CD4-positive, alpha-beta T cell treated with Interleukin-21 for 1 hour (primary cell): ENCODE data around the gene FXYD5.
"Not testable (repeated sequence)": the region's sequence is repeated elsewhere in the genome, so short reads cannot be mapped to it uniquely, and the experiment has no call there.

Experiments used
- DNase-seq: peaks from one replicate; pipeline ENCODE4 v3.0.0-alpha.2; 2020

FXYD5 gene

GRCh38 chr19:35181387-35181786 is 26.9 kb downstream of the FXYD5 start:
- DNase-seq = no peak

GRCh38 chr19:35184267-35184666 is 29.7 kb downstream of the FXYD5 start:
- no peak for DNase-seq

- DNase-seq = no peak
These were observed 30.3 kb downstream of the FXYD5 start for GRCh38 chr19:35184884-35185283.

- DNase-seq = no peak
These were observed 39.8 kb downstream of the FXYD5 start for GRCh38 chr19:35194012-35194984.

GRCh38 chr19:35195830-35196229 is 41.3 kb downstream of the FXYD5 start:
- no peak for DNase-seq

GRCh38 chr19:35196861-35197260 is 42.3 kb downstream of the FXYD5 start:
- not testable (repeated sequence) for DNase-seq

GRCh38 chr19:35199481-35199880 is 44.9 kb downstream of the FXYD5 start:
- DNase-seq = no peak

- DNase-seq = no peak
These were observed 48.5 kb downstream of the FXYD5 start for GRCh38 chr19:35202722-35203688.

GRCh38 chr19:35204799-35205732 is 50.5 kb downstream of the FXYD5 start:
- peak; percentile 23 for DNase-seq

GRCh38 chr19:35205733-35206323 is 51.3 kb downstream of the FXYD5 start:
- DNase-seq = no peak

- peak; percentile 89 for DNase-seq
These were observed 51.8 kb downstream of the FXYD5 start for GRCh38 chr19:35206379-35206778.

- no peak for DNase-seq
These were observed 52.3 kb downstream of the FXYD5 start for GRCh38 chr19:35206855-35207254.

GRCh38 chr19:35207391-35207871 is 52.9 kb downstream of the FXYD5 start:
- peak; percentile 60 for DNase-seq

- no peak for DNase-seq
These were observed 53.6 kb downstream of the FXYD5 start for GRCh38 chr19:35208121-35208520.

GRCh38 chr19:35209646-35210045 is 55.1 kb downstream of the FXYD5 start:
- no peak for DNase-seq

GRCh38 chr19:35211545-35212230 is 57.2 kb downstream of the FXYD5 start:
- peak; percentile 95 for DNase-seq

- no peak for DNase-seq
These were observed 57.7 kb downstream of the FXYD5 start for GRCh38 chr19:35212241-35212640.

GRCh38 chr19:35213663-35214632 is 59.4 kb downstream of the FXYD5 start:
- peak; percentile 97 for DNase-seq

- DNase-seq = no peak
These were observed 60.4 kb downstream of the FXYD5 start for GRCh38 chr19:35214766-35215422.
